IPS-18a (cell line): ENCODE data around the gene ABCA7.

ENCODE experiments used
- H3K27ac ChIP-seq: one replicate; pipeline ENCODE4 v1.5.1; 2013; ENCODE audit warnings: low read length
- H3K27me3 ChIP-seq: one replicate; pipeline ENCODE4 v1.6.1; 2013; ENCODE audit warnings: mild to moderate bottlenecking, low read length; ENCODE audit not compliant: control insufficient read depth, insufficient read depth
- H3K36me3 ChIP-seq: one replicate; pipeline ENCODE4 v1.6.1; 2013; ENCODE audit warnings: low read depth, low read length; ENCODE audit not compliant: control insufficient read depth
- H3K4me1 ChIP-seq: one replicate; pipeline ENCODE4 v1.6.1; 2013; ENCODE audit warnings: low read depth, low read length; ENCODE audit not compliant: control insufficient read depth
- H3K4me3 ChIP-seq: one replicate; pipeline ENCODE4 v1.5.1; 2013; ENCODE audit warnings: low read length
- H3K9ac ChIP-seq: one replicate; pipeline ENCODE4 v1.6.1; 2013; ENCODE audit warnings: mild to moderate bottlenecking, low read length, moderate library complexity
- H3K9me3 ChIP-seq: one replicate; pipeline ENCODE4 v1.6.1; 2013; ENCODE audit warnings: low read depth, low read length; ENCODE audit not compliant: control insufficient read depth

ABCA7 gene

DNA sequence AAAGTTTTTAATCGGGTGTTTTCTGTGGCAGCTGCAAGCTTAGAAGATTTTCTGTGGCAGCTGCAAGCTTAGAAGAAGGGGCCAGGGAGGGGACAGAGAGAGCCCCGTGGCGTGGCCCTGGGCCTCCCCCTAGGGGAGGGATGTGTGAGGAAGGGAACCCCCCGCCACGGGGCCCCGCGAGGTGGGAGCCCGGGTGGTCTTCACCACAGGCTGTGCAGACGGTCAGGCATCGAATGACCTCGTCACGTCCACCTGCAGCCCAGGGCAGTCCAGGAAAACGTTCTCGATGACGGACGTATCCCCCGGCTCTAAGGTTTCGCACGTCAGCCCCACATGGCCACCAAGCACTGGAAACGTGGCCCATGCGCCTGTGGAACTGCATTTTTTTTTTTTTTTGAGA is 46.7 kb downstream of the ABCA7 start:
- H3K9ac ChIP-seq: no peak overlapping the region
- peaks cover 18% of the 10 kb centered on the region for H3K36me3 ChIP-seq
- no peaks in the 10 kb centered on the region for H3K4me1 ChIP-seq
- no peaks in the 10 kb centered on the region for H3K9me3 ChIP-seq
- no peaks in the 10 kb centered on the region for H3K27me3 ChIP-seq
- H3K27ac ChIP-seq: no peak overlapping the region
- H3K4me3 ChIP-seq: no peak overlapping the region

DNA sequence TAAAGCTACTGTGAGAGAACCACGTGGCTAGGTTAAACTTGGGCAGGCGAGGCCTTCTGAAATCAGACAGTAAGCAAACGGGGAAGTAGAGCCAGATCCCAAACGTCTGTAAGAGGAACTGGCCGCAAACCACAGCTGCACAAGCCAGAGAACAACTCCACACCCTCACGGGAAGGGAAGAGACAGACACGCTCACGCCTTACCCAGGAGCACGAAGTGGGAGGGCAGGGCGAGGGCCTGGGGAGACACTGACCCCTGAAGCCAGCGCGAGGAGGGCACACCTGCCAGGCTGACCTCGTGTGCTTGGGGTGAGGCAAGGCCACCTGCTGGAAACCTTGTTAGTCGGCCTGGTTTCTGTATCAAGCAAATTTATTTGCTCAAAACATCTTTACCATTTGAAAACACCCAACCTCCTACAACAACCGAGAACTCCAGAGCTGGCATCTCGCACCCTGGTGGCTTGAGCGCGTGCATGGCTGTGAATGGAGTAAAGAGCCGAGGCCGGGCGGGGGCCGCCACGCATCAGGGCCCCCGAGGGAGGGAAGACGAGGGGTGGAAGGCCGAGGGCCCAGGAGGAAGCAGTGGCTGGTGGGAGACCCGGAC is 48.0 kb downstream of the ABCA7 start:
- Histone ChIP-seq H3K4me3 (no peak overlapping the region), H3K9me3 (no peaks in the 10 kb centered on the region), H3K9ac (no peak overlapping the region), H3K4me1 (no peaks in the 10 kb centered on the region), H3K36me3 (peaks cover 23% of the 10 kb centered on the region), H3K27me3 (no peaks in the 10 kb centered on the region), H3K27ac (no peak overlapping the region)

DNA sequence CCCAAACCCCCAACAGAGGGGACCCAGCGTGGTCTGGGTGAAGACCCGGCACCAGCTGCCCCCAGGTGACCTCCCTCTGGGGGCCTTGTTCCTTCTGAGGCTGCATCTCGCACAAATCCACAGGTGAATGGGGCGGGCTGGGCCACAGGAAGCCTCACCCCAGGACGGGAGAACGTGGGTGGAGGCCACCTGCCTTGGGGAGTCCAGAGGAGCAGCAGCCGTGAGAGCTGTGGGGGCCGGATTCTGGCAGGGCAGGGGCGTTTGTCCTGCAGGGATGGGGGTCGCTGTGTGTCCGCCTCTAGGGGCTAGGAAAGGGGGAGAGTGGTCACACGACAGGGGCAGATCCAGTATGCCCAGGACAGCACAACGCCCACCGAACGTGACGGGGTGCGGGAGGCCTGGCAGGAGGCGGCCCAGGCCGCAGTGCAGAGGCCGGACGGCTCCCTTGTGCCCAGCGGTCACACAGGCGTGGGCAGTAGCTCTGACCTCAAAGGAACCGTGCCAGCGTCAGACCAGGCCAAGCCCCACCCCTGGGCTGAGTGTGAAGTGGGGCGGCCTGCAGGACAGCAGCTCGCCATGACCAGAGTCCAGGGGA is 48.6 kb downstream of the ABCA7 start:
- H3K9ac ChIP-seq: no peak overlapping the region
- H3K36me3 ChIP-seq: peaks cover 29% of the 10 kb centered on the region
- H3K9me3 ChIP-seq: no peaks in the 10 kb centered on the region
- no peaks in the 10 kb centered on the region for H3K27me3 ChIP-seq
- H3K27ac ChIP-seq: no peak overlapping the region
- H3K4me3 ChIP-seq: no peak overlapping the region
- H3K4me1 ChIP-seq: no peaks in the 10 kb centered on the region

DNA sequence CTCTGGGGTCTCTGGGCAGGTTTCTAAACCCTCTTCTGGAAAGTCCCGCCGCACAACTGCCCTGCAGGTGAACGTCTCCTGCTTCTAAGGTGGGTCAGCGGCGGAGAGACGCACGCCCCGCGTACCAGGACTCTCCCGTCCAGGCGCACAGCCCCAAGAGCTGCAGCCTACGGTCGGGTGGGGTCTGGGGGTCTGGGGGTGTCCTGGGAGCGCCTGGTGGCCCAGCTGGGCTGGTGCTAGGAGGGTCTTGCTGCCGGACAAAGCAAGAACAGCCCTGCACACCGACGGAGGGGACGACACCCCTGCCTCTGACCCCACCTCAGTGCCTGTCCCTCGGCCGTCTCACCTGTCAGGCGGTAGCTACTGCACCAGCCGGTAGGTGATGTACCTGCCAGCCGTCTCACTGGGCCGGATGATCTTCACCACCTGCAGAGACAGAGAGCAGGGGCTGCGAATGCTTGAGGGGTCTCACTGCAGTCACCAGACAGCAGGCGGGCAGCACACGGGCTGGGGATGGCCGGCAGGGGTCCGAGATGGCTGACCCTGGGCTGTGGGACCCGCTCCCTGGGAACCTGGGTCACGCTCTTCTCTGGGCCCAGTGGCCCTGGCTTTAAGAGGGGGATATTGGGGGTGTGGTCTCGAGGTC is 49.3 kb downstream of the ABCA7 start:
- Histone ChIP-seq H3K27me3 (no peaks in the 10 kb centered on the region), H3K27ac (no peak overlapping the region), H3K36me3 (peaks cover 31% of the 10 kb centered on the region)

DNA sequence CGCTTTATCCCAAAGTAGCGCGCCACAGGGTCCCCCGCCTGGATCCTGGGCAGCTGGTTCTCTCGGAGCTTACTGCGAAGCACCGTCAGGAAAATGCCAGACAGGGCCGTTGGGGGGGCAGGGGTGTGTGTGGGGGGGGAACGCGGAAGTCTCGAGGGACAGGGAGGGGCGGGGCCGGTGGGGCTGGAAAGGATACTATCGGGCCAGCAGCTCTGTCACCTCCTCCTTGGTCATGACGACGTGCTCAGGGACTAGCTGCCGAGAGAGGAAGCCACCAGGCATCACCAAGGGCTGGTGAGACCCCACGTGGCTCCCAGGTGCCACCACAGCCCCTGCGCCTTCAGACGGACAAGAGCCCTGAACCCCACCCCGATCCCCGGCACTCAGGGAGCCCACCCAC is 50.0 kb downstream of the ABCA7 start:
- no peaks in the 10 kb centered on the region for H3K9me3 ChIP-seq
- H3K27me3 ChIP-seq: no peaks in the 10 kb centered on the region
- peaks cover 6% of the 10 kb centered on the region for H3K4me1 ChIP-seq
- H3K4me3 ChIP-seq: no peak overlapping the region
- H3K27ac ChIP-seq: no peak overlapping the region
- peaks cover 31% of the 10 kb centered on the region for H3K36me3 ChIP-seq
- no peak overlapping the region for H3K9ac ChIP-seq

More for the DNA sequence above, 49.3 kb downstream of the ABCA7 start:
- H3K4me3 ChIP-seq: no peak overlapping the region
- no peaks in the 10 kb centered on the region for H3K9me3 ChIP-seq
- no peak overlapping the region for H3K9ac ChIP-seq
- peaks cover 2% of the 10 kb centered on the region for H3K4me1 ChIP-seq

DNA sequence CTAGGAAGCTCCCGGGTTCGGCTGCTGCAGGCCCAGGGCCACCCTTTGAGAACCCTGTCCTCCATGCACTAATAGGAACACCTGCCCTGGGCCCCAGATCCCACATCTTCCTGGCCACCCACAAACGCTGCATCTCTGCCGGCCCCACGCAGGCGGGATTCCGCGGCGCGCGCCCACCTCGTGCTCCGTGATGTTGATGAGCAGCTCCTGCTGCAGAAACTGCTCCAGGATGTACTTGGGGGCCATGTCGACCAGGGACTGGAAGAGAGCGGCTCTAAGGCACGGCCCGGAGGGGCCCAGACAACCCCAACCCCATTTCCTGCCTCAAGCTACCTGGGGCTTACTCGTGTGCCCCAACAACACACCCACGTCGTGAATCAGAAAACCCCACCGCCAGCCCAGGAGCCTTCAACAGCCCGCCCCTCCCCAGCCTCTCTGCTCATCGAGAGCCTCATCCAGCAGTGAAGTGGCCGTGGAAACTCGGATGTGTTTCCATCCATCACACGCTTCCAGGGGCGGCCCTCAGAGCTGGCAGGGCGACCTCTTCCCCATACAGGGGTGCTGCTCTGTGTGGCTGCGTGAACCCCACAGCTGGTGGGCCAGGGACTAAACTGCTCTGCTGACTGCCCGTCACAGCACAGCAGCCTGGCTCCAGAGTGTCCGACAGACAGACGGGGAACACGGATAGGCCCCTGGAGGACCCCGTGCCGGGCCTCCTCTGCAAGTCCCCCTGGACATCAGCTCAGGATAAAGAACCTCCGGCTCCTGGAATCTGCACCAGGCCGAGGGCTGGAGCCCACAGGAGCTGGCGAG is 51.0 kb downstream of the ABCA7 start:
- H3K4me1 ChIP-seq: peaks cover 6% of the 10 kb centered on the region
- H3K27me3 ChIP-seq: no peaks in the 10 kb centered on the region
- H3K9ac ChIP-seq: no peak overlapping the region
- peaks cover 28% of the 10 kb centered on the region for H3K36me3 ChIP-seq
- H3K4me3 ChIP-seq: no peak overlapping the region
- no peak overlapping the region for H3K27ac ChIP-seq
- no peaks in the 10 kb centered on the region for H3K9me3 ChIP-seq

DNA sequence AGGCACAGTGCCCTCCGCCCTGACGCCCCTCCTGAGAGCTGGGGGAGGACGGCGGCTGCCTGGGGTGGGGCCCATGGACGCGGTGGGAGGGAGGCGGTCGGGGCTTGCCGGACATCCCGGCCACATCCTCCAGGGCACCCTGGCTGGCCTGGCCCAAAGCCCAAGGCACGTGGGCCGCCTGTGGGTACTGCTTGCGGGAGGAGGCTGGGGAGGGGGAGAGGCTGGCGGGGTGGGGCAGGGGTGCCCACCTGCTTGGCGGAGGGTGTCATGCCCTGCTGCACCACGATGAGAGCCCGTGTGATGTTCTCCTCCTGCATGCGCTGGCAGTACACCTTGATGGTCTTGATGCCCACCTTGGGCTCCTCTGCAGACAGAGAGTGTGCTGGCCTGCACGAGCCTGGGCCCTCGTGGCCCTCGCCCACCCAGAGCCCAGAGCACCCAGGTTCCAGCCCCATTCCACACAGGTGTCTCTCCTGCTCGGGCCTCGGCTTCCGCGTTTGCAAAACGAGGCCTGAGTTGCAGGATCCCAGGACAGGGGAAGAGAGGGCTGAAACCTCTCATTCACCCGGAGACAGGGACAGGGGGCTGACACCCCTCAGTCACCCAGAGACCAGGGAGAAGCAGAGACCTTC is 51.8 kb downstream of the ABCA7 start:
- H3K36me3 ChIP-seq: peaks cover 28% of the 10 kb centered on the region
- H3K9ac ChIP-seq: no peak overlapping the region
- H3K4me3 ChIP-seq: no peak overlapping the region
- H3K27me3 ChIP-seq: no peaks in the 10 kb centered on the region
- no peaks in the 10 kb centered on the region for H3K9me3 ChIP-seq
- H3K4me1 ChIP-seq: peaks cover 6% of the 10 kb centered on the region
- no peak overlapping the region for H3K27ac ChIP-seq

DNA sequence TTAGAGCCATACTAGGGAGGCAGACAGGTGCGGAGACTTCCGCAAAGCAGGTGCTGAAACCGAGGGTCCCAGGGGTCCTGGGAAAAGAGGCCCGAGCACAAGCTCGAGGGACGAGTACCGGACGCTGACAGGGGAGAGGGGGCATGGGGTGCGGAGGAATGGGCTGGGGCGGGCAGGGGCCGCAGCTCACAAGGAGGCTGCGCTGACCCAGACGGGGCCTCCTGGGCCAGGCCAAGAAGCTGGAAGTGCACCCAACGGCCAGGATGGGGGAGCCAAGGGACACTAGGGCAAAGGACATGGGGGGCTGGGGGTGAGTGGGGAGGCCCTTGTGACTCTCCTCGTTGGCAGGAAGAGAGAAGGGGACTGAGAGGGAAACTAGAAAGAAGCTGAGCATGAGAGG is 53.4 kb downstream of the ABCA7 start:
- H3K9me3 ChIP-seq: no peaks in the 10 kb centered on the region
- peaks cover 6% of the 10 kb centered on the region for H3K4me1 ChIP-seq
- H3K4me3 ChIP-seq: no peak overlapping the region
- H3K27ac ChIP-seq: no peak overlapping the region
- peaks cover 23% of the 10 kb centered on the region for H3K36me3 ChIP-seq
- H3K9ac ChIP-seq: no peak overlapping the region
- no peaks in the 10 kb centered on the region for H3K27me3 ChIP-seq

DNA sequence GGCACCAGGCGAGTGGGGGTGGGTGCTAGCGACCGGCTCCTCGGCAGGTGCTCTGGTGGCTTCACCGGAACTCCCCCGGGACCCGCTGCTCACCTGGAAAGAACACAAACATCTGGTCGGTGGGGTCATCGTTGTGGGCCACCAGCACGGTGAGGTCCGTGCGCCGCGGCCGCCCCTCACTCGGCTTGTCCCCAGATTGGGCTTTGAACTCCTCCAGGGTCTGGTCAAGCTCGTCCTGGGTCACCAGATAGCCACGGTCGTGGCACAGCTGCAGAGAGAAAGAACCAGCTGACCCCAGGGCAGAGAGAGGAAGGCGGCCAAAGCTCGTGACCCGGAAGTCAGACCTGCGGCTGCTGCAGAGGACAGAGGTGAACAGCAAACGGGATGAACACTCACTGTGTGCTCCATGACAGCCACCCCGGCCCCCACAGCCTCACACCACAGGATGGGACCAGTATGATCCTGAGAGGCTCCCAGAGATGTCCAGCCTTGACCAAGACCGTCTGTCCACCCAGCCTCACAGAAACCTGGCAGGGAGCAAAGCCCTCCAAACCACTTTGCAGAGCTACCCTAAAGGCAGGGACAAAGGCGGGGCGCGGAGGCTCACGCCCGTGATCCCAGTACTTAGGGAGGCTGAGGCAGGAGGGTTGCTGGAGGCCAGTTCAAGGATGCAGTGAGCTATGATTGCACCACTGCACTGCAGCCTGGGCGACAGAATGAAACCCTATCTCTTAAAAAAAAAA is 54.1 kb downstream of the ABCA7 start:
- Histone ChIP-seq H3K4me3 (peak overlapping the region; percentile 92), H3K9ac (peak overlapping the region; percentile 81), H3K27ac (no peak overlapping the region), H3K36me3 (peaks cover 20% of the 10 kb centered on the region), H3K9me3 (no peaks in the 10 kb centered on the region), H3K27me3 (no peaks in the 10 kb centered on the region), H3K4me1 (peaks cover 6% of the 10 kb centered on the region)

DNA sequence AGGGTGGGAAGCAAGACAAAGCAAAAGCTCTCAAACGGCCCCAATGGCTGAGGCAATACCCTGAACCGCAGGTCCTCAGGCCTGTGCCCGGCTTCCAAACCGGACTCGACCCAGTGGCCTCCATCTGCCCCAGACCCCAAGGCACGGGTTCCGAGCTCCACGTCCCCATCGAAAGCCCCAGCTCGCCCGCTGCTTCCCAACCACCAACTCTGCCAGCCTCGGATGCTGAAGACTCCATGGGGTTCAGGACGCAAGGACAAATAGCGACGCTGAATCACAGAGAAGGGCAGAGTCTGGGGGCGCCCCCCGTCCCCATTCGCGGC is 54.7 kb downstream of the ABCA7 start:
- Histone ChIP-seq H3K27me3 (no peaks in the 10 kb centered on the region), H3K27ac (no peak overlapping the region), H3K4me1 (peaks cover 6% of the 10 kb centered on the region), H3K4me3 (peak overlapping the region; percentile 92), H3K9me3 (no peaks in the 10 kb centered on the region), H3K36me3 (peaks cover 20% of the 10 kb centered on the region), H3K9ac (peak overlapping the region; percentile 81)
